ENCODE results near the gene GPR137C.

- TF ChIP-seq IRF2 (CRISPR knock-in tag; IDR thresholded peaks at IDR 0.05; ENCODE audit: borderline replicate concordance, low read depth) (no peak), CTCF (IDR thresholded peaks at IDR 0.05) (no peak), FOXJ3 (CRISPR knock-in tag; IDR thresholded peaks at IDR 0.05; ENCODE audit: borderline replicate concordance) (no peak), ATF3 (CRISPR knock-in tag; conservative IDR thresholded peaks at IDR 0.05) (no peak), SMAD3 (CRISPR knock-in tag; IDR thresholded peaks at IDR 0.05; ENCODE audit: borderline replicate concordance) (no peak), GABPB1 (CRISPR knock-in tag; IDR thresholded peaks at IDR 0.05) (no peak), AFF4 (CRISPR knock-in tag; IDR thresholded peaks at IDR 0.05; ENCODE audit: borderline replicate concordance) (no peak), ESRRA (CRISPR knock-in tag; IDR thresholded peaks at IDR 0.05; ENCODE audit: borderline replicate concordance) (no peak), USF2 (CRISPR knock-in tag; IDR thresholded peaks at IDR 0.05) (no peak), PREB (CRISPR knock-in tag; IDR thresholded peaks at IDR 0.05; ENCODE audit: borderline replicate concordance) (no peak)
Measured at GRCh38 chr14:52661314-52661713, 108.7 kb downstream of the GPR137C start.
